ENCODE data around the gene PPIF.

PPIF gene

GRCh38 chr10:79360499-79361342, 13.5 kb downstream of the PPIF start:
- POLR2A ChIA-PET, result no interaction called here
- CTCF ChIA-PET, result interaction anchor here (0.6 kb wide), 1 partner anchor 1537 kb away, joined by 5 read pairs; no protein-coding TSS in a partner anchor
- TF ChIP-seq FOXM1 (IDR thresholded peaks at IDR 0.05; ENCODE audit: borderline replicate concordance) (no peak), FOXK2 (IDR thresholded peaks at IDR 0.05) (no peak), NFRKB (IDR thresholded peaks at IDR 0.05) (no peak)
- no peak for DNase-seq (ENCODE audit: extremely low spot score)

- DNase-seq (ENCODE audit: extremely low spot score), result no peak
- POLR2A ChIA-PET, result no interaction called here
- CTCF ChIA-PET, result no interaction called here
- TF ChIP-seq CTBP1 (IDR thresholded peaks at IDR 0.05; ENCODE audit: borderline replicate concordance) (no peak), FOXA1 (IDR thresholded peaks at IDR 0.05) (no peak), BHLHE40 (IDR thresholded peaks at IDR 0.05; ENCODE audit: borderline replicate concordance) (no peak), L3MBTL2 (conservative IDR thresholded peaks at IDR 0.05) (no peak), TARDBP (IDR thresholded peaks at IDR 0.05) (no peak), ELF4 (IDR thresholded peaks at IDR 0.05) (no peak)
Observed at GRCh38 chr10:79361726-79362397, 14.6 kb downstream of the PPIF start.

GRCh38 chr10:79367426-79368189, 20.3 kb downstream of the PPIF start:
- CTCF ChIA-PET, result no interaction called here
- POLR2A ChIA-PET, result no interaction called here
- DNase-seq (ENCODE audit: extremely low spot score), result no peak
- TF ChIP-seq NFRKB (IDR thresholded peaks at IDR 0.05) (no peak), L3MBTL2 (conservative IDR thresholded peaks at IDR 0.05) (no peak), ZNF384 (IDR thresholded peaks at IDR 0.05) (no peak), TARDBP (IDR thresholded peaks at IDR 0.05) (no peak), PKNOX1 (IDR thresholded peaks at IDR 0.05) (no peak), FOXK2 (IDR thresholded peaks at IDR 0.05) (no peak), FOXM1 (IDR thresholded peaks at IDR 0.05; ENCODE audit: borderline replicate concordance) (no peak), ELF4 (IDR thresholded peaks at IDR 0.05) (no peak), SUZ12 (IDR thresholded peaks at IDR 0.05) (no peak), FOXA1 (IDR thresholded peaks at IDR 0.05) (no peak), SP1 (IDR thresholded peaks at IDR 0.05) (no peak), HDGF (IDR thresholded peaks at IDR 0.05; ENCODE audit: borderline replicate concordance) (no peak)

GRCh38 chr10:79372871-79373270, 25.6 kb downstream of the PPIF start:
- TF ChIP-seq HDGF (IDR thresholded peaks at IDR 0.05; ENCODE audit: borderline replicate concordance) (no peak), CTBP1 (IDR thresholded peaks at IDR 0.05; ENCODE audit: borderline replicate concordance) (no peak), FOXM1 (IDR thresholded peaks at IDR 0.05; ENCODE audit: borderline replicate concordance) (no peak), ARNT (IDR thresholded peaks at IDR 0.05) (no peak), FOXK2 (IDR thresholded peaks at IDR 0.05) (no peak), BHLHE40 (IDR thresholded peaks at IDR 0.05; ENCODE audit: borderline replicate concordance) (no peak), FOXA1 (IDR thresholded peaks at IDR 0.05) (no peak), SP1 (IDR thresholded peaks at IDR 0.05) (no peak), L3MBTL2 (conservative IDR thresholded peaks at IDR 0.05) (no peak), ELF4 (IDR thresholded peaks at IDR 0.05) (no peak), SUZ12 (IDR thresholded peaks at IDR 0.05) (no peak), ZNF384 (IDR thresholded peaks at IDR 0.05) (no peak), PKNOX1 (IDR thresholded peaks at IDR 0.05) (no peak)
- ChIA-PET CTCF (interaction anchor here (0.6 to 2.2 kb wide), 5 partner anchors 27 to 133 kb away, joined by 3 to 28 read pairs (median 6); no protein-coding TSS in a partner anchor), POLR2A (no interaction called here)
- DNase-seq (ENCODE audit: extremely low spot score), result no peak

- POLR2A ChIA-PET, result interaction anchor here (0.6 kb wide), 1 partner anchor 78 kb away, joined by 3 read pairs; no protein-coding TSS in a partner anchor
- DNase-seq (ENCODE audit: extremely low spot score), result peak; percentile 87
- TF ChIP-seq FOXA1 (IDR thresholded peaks at IDR 0.05) (no peak), SP1 (IDR thresholded peaks at IDR 0.05) (no peak), HDGF (IDR thresholded peaks at IDR 0.05; ENCODE audit: borderline replicate concordance) (no peak), LEF1 (IDR thresholded peaks at IDR 0.05; ENCODE audit: borderline replicate concordance) (no peak), ZNF384 (IDR thresholded peaks at IDR 0.05) (peak; percentile 70), SUZ12 (IDR thresholded peaks at IDR 0.05) (no peak), BHLHE40 (IDR thresholded peaks at IDR 0.05; ENCODE audit: borderline replicate concordance) (no peak), NFRKB (IDR thresholded peaks at IDR 0.05) (no peak)
- CTCF ChIA-PET, result interaction anchor here (0.6 to 2.2 kb wide), 20 partner anchors 9 to 1074 kb away, joined by 3 to 28 read pairs (median 4); partner anchors contain the start of gene ZCCHC24
Observed at GRCh38 chr10:79374312-79375191, 27.3 kb downstream of the PPIF start.
